ENCODE data around the gene ADCY1. TPM values are rescaled to one million over a fixed set of nuclear protein-coding genes. Genes with fewer than 3 reads are reported as not detected.

ADCY1 gene
- polyA plus RNA-seq, 3 donors, result 3.0 to 3.8 (median 3.6) TPM

- DNase-seq (ENCODE audit: extremely low read depth in 1 of 11, low read depth in 9 of 11, low spot score in 4 of 11), result peak; percentile 7 to 56 (median 35)
These were observed 84.7 kb downstream of the ADCY1 start for GRCh38 chr7:45658716-45659495.

- DNase-seq (ENCODE audit: extremely low read depth in 1 of 11, low read depth in 9 of 11, low spot score in 4 of 11), result no peak
These were observed 85.5 kb downstream of the ADCY1 start for GRCh38 chr7:45659496-45660139.

GRCh38 chr7:45660201-45660900 is 86.2 kb downstream of the ADCY1 start:
- DNase-seq (ENCODE audit: extremely low read depth in 1 of 11, low read depth in 9 of 11, low spot score in 4 of 11), result no peak

- no peak for DNase-seq (ENCODE audit: extremely low read depth in 1 of 11, low read depth in 9 of 11, low spot score in 4 of 11)
These were observed 86.7 kb downstream of the ADCY1 start for GRCh38 chr7:45660901-45661211.

- DNase-seq (ENCODE audit: extremely low read depth in 1 of 11, low read depth in 9 of 11, low spot score in 4 of 11), result no peak
These were observed 87.3 kb downstream of the ADCY1 start for GRCh38 chr7:45661302-45661995.

GRCh38 chr7:45662018-45662417 is 87.8 kb downstream of the ADCY1 start:
- no peak for DNase-seq (ENCODE audit: extremely low read depth in 1 of 11, low read depth in 9 of 11, low spot score in 4 of 11)

- no peak for DNase-seq (ENCODE audit: extremely low read depth in 1 of 11, low read depth in 9 of 11, low spot score in 4 of 11)
These were observed 88.5 kb downstream of the ADCY1 start for GRCh38 chr7:45662540-45663166.

- no peak for DNase-seq (ENCODE audit: extremely low read depth in 1 of 11, low read depth in 9 of 11, low spot score in 4 of 11)
These were observed 89.2 kb downstream of the ADCY1 start for GRCh38 chr7:45663167-45663921.

GRCh38 chr7:45663965-45664633 is 89.9 kb downstream of the ADCY1 start:
- no peak for DNase-seq (ENCODE audit: extremely low read depth in 1 of 11, low read depth in 9 of 11, low spot score in 4 of 11)

- no peak for DNase-seq (ENCODE audit: extremely low read depth in 1 of 11, low read depth in 9 of 11, low spot score in 4 of 11)
These were observed 91.0 kb downstream of the ADCY1 start for GRCh38 chr7:45665172-45665571.

GRCh38 chr7:45670227-45670626 is 96.1 kb downstream of the ADCY1 start:
- DNase-seq (ENCODE audit: extremely low read depth in 1 of 11, low read depth in 9 of 11, low spot score in 4 of 11), result no peak

GRCh38 chr7:45670717-45671116 is 96.5 kb downstream of the ADCY1 start:
- DNase-seq (ENCODE audit: extremely low read depth in 1 of 11, low read depth in 9 of 11, low spot score in 4 of 11), result no peak

GRCh38 chr7:45677311-45677900 is 103.2 kb downstream of the ADCY1 start:
- no peak for DNase-seq (ENCODE audit: extremely low read depth in 1 of 11, low read depth in 9 of 11, low spot score in 4 of 11)

- no peak for DNase-seq (ENCODE audit: extremely low read depth in 1 of 11, low read depth in 9 of 11, low spot score in 4 of 11)
These were observed 105.3 kb downstream of the ADCY1 start for GRCh38 chr7:45679516-45679915.

- DNase-seq (ENCODE audit: extremely low read depth in 1 of 11, low read depth in 9 of 11, low spot score in 4 of 11), result no peak
These were observed 106.6 kb downstream of the ADCY1 start for GRCh38 chr7:45680776-45681175.

GRCh38 chr7:45681596-45682357 is 107.6 kb downstream of the ADCY1 start:
- DNase-seq (ENCODE audit: extremely low read depth in 1 of 11, low read depth in 9 of 11, low spot score in 4 of 11), result no peak

- DNase-seq (ENCODE audit: extremely low read depth in 1 of 11, low read depth in 9 of 11, low spot score in 4 of 11), result no peak
These were observed 108.2 kb downstream of the ADCY1 start for GRCh38 chr7:45682358-45682735.

Measured in renal cortex interstitium (tissue), 11 donors.